Neural cell (in vitro differentiated cells): ENCODE measurements around the gene KCNAB1. TPM values are rescaled to one million over a fixed set of nuclear protein-coding genes. Genes with fewer than 3 reads are reported as not detected.

Source experiments
- H2AFZ ChIP-seq: fragments of 200-600, 300-800 bp; sonication (generic), shearing (Covaris generic); 2 replicates; pipeline ENCODE4 v1.6.0; 2014; ENCODE audit warnings: low read depth, mild to moderate bottlenecking, antibody characterized with exemption, low read length, moderate library complexity
- H3F3A ChIP-seq: fragments of 200-600 bp; shearing (Covaris generic); 2 replicates; pipeline ENCODE4 v1.6.1; 2016; ENCODE audit warnings: mild to moderate bottlenecking, moderate library complexity, mixed read lengths, antibody characterized with exemption, low read length; ENCODE audit not compliant: insufficient read depth, poor library complexity, severe bottlenecking
- H3K27ac ChIP-seq: fragments of 200-600, 300-800 bp; sonication (generic), shearing (Covaris generic); 2 replicates; pipeline ENCODE4 v1.5.1; 2014; ENCODE audit warnings: mild to moderate bottlenecking, low read length, moderate library complexity
- H3K27me3 ChIP-seq: fragments of 300-800, 200-600 bp; sonication (generic), shearing (Covaris generic); 2 replicates; pipeline ENCODE4 v1.6.0; 2014; ENCODE audit warnings: mild to moderate bottlenecking, low read depth, low read length, moderate library complexity; ENCODE audit not compliant: insufficient read depth
- H3K36me3 ChIP-seq: fragments of 300-800, 200-600 bp; sonication (generic), shearing (Covaris generic); 2 replicates; pipeline ENCODE4 v1.5.1; 2014; ENCODE audit warnings: mild to moderate bottlenecking, antibody characterized with exemption, low read length, moderate library complexity; ENCODE audit not compliant: insufficient read depth
- H3K4me2 ChIP-seq: fragments of 300-800, 200-600 bp; sonication (generic), shearing (Covaris generic); 2 replicates; pipeline ENCODE4 v1.6.0; 2014; ENCODE audit warnings: mild to moderate bottlenecking, low read length
- H3K4me3 ChIP-seq: fragments of 300-800, 200-600 bp; sonication (generic), shearing (Covaris generic); 2 replicates; pipeline ENCODE4 v1.5.1; 2014; ENCODE audit warnings: mild to moderate bottlenecking, low read length, moderate library complexity
- H3K79me2 ChIP-seq: fragments of 200-600 bp; shearing (Covaris generic); replicated peaks from 2 replicates; pipeline ENCODE4 v1.6.0; 2014; ENCODE audit warnings: mild to moderate bottlenecking, low read length, moderate library complexity; ENCODE audit not compliant: insufficient read depth
- H3K9ac ChIP-seq: fragments of 300-800, 200-600 bp; sonication (generic), shearing (Covaris generic); 2 replicates; pipeline ENCODE4 v1.6.1; 2016; ENCODE audit warnings: mild to moderate bottlenecking, low read length, mixed read lengths
- H3K9me2 ChIP-seq: fragments of 200-600 bp; shearing (Covaris generic); 2 replicates; pipeline ENCODE4 v1.6.1; 2016; ENCODE audit warnings: mild to moderate bottlenecking, low read length, mixed read lengths; ENCODE audit not compliant: insufficient read depth
- H3K9me3 ChIP-seq: fragments of 200-600, 300-800 bp; sonication (generic), shearing (Covaris generic); 2 replicates; pipeline ENCODE4 v1.6.1; 2016; ENCODE audit warnings: mild to moderate bottlenecking, mixed run types, low read length, moderate library complexity, mixed read lengths
- H4K20me1 ChIP-seq: fragments of 200-600 bp; shearing (Covaris generic); 2 replicates; pipeline ENCODE4 v1.6.1; 2016; ENCODE audit warnings: mild to moderate bottlenecking, mixed run types; ENCODE audit not compliant: insufficient read depth
- EP300 ChIP-seq: fragments of 450-650 bp; conservative IDR thresholded peaks from 2 replicates; pipeline ENCODE4 v1.6.1; 2014; ENCODE audit warnings: antibody characterized with exemption, mild to moderate bottlenecking, moderate library complexity; ENCODE audit not compliant: poor library complexity, severe bottlenecking
- EZH2 ChIP-seq: fragments of 200-600, 300-800 bp; shearing (Covaris generic), sonication (generic); IDR thresholded peaks from 2 replicates; pipeline ENCODE4 v1.6.1; 2014; ENCODE audit warnings: antibody characterized with exemption, low read length, borderline replicate concordance, mild to moderate bottlenecking; ENCODE audit not compliant: insufficient read depth, poor library complexity, severe bottlenecking
- MXI1 ChIP-seq: fragments of 450-650 bp; conservative IDR thresholded peaks from 2 replicates; pipeline ENCODE4 v1.6.1; 2014; ENCODE audit warnings: antibody characterized with exemption, mild to moderate bottlenecking; ENCODE audit not compliant: poor library complexity, severe bottlenecking
- POLR2AphosphoS5 ChIP-seq: IDR thresholded peaks from 2 replicates; pipeline ENCODE4 v1.6.1; 2012
- RAD21 ChIP-seq: fragments of 450-650 bp; conservative IDR thresholded peaks from 2 replicates; pipeline ENCODE4 v1.6.1; 2014; ENCODE audit warnings: antibody characterized with exemption, mild to moderate bottlenecking, moderate library complexity
- SMC3 ChIP-seq: fragments of 450-650 bp; conservative IDR thresholded peaks from 2 replicates; pipeline ENCODE4 v1.6.1; 2014; ENCODE audit warnings: antibody characterized with exemption, mild to moderate bottlenecking, moderate library complexity; ENCODE audit not compliant: poor library complexity
- TAF1 ChIP-seq: IDR thresholded peaks from 2 replicates; pipeline ENCODE4 v1.6.1; 2012; ENCODE audit warnings: low read depth
- polyA plus RNA-seq: library from polyadenylated mRNA; depleted of rRNA; stranded (reverse); fragments of >200 nt; gene quantifications from 2 replicates; pipeline ENCODE4 v1.2.3, GENCODE V29; 2014
- TF ChIP-seq, protein P1 (sequence below): fragments of 450-650 bp; IDR thresholded peaks from 2 replicates; pipeline ENCODE4 v1.5.1; 2014; ENCODE audit warnings: antibody characterized with exemption, mild to moderate bottlenecking, moderate library complexity; ENCODE audit not compliant: poor library complexity, severe bottlenecking
- TF ChIP-seq, protein P2 (sequence below): IDR thresholded peaks from 2 replicates; pipeline ENCODE4 v1.6.1; 2012; ENCODE audit warnings: borderline replicate concordance

Gene KCNAB1
- polyA plus RNA-seq, 1 donor from 2014 or later = 14.9 TPM

DNA sequence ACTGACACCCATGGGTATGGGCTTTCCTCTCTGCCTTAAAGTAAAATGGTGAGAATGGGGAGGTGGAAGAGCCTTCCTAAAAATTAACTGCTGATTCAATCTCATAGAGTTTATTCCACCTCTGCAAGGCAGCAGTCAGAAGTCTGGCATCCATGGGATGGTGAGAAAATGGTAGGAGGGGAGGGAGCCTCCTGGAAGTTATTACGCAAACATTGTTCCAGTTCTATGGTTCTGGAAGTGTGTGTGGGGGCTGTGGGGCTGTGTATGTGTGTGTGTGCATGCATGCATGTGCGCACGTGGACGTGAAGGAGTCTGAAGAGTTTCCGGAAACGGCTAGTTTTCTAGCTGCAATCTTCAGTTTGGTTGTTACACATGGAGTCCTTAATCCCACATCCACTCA lies 177.6 kb downstream of the KCNAB1 start:
- Histone ChIP-seq H3F3A (no peaks in the 10 kb centered on the region), H3K27ac (no peak overlapping the region), H3K9me2 (no peaks in the 10 kb centered on the region), H3K9ac (no peak overlapping the region), H3K27me3 (peaks cover 6% of the 10 kb centered on the region), H3K79me2 (no peaks in the 10 kb centered on the region), H4K20me1 (no peaks in the 10 kb centered on the region), H3K9me3 (no peaks in the 10 kb centered on the region), H3K36me3 (no peaks in the 10 kb centered on the region), H3K4me3 (no peak overlapping the region), H2AFZ (no peak overlapping the region), H3K4me2 (no peak overlapping the region)
- TF ChIP-seq RAD21 (no peak), TAF1 (no peak), EZH2 (no peak), POLR2AphosphoS5 (no peak), MXI1 (no peak), SMC3 (no peak), EP300 (no peak)
- TF ChIP-seq, protein P1, sequence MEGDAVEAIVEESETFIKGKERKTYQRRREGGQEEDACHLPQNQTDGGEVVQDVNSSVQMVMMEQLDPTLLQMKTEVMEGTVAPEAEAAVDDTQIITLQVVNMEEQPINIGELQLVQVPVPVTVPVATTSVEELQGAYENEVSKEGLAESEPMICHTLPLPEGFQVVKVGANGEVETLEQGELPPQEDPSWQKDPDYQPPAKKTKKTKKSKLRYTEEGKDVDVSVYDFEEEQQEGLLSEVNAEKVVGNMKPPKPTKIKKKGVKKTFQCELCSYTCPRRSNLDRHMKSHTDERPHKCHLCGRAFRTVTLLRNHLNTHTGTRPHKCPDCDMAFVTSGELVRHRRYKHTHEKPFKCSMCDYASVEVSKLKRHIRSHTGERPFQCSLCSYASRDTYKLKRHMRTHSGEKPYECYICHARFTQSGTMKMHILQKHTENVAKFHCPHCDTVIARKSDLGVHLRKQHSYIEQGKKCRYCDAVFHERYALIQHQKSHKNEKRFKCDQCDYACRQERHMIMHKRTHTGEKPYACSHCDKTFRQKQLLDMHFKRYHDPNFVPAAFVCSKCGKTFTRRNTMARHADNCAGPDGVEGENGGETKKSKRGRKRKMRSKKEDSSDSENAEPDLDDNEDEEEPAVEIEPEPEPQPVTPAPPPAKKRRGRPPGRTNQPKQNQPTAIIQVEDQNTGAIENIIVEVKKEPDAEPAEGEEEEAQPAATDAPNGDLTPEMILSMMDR = no peak
- TF ChIP-seq, protein P2, sequence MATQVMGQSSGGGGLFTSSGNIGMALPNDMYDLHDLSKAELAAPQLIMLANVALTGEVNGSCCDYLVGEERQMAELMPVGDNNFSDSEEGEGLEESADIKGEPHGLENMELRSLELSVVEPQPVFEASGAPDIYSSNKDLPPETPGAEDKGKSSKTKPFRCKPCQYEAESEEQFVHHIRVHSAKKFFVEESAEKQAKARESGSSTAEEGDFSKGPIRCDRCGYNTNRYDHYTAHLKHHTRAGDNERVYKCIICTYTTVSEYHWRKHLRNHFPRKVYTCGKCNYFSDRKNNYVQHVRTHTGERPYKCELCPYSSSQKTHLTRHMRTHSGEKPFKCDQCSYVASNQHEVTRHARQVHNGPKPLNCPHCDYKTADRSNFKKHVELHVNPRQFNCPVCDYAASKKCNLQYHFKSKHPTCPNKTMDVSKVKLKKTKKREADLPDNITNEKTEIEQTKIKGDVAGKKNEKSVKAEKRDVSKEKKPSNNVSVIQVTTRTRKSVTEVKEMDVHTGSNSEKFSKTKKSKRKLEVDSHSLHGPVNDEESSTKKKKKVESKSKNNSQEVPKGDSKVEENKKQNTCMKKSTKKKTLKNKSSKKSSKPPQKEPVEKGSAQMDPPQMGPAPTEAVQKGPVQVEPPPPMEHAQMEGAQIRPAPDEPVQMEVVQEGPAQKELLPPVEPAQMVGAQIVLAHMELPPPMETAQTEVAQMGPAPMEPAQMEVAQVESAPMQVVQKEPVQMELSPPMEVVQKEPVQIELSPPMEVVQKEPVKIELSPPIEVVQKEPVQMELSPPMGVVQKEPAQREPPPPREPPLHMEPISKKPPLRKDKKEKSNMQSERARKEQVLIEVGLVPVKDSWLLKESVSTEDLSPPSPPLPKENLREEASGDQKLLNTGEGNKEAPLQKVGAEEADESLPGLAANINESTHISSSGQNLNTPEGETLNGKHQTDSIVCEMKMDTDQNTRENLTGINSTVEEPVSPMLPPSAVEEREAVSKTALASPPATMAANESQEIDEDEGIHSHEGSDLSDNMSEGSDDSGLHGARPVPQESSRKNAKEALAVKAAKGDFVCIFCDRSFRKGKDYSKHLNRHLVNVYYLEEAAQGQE = no peak

DNA sequence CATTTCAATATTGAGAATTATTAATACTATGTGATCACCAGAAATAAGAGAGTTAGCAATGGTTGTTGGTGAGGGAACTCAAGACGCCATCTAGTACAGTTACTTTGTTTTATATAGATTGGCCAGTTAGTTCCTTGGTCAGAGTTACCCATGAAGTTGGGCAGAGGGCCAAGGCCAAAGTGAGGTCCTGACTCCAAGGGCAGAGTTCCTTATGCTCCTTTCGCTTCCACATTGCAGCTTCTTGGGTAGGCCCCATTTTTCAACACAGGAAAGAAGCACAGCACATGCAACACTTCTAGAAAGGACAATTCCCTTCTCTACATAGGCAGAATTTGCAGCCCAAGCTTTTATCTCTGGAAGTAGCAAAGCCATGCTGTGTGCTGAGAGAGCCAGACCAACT lies 178.6 kb downstream of the KCNAB1 start:
- Histone ChIP-seq H3K27me3 (no peaks in the 10 kb centered on the region), H3K9me3 (no peaks in the 10 kb centered on the region), H4K20me1 (no peaks in the 10 kb centered on the region), H3F3A (no peaks in the 10 kb centered on the region), H3K79me2 (no peaks in the 10 kb centered on the region), H3K9ac (no peak overlapping the region), H3K27ac (no peak overlapping the region), H2AFZ (no peak overlapping the region), H3K9me2 (no peaks in the 10 kb centered on the region), H3K36me3 (no peaks in the 10 kb centered on the region), H3K4me2 (no peak overlapping the region), H3K4me3 (no peak overlapping the region)
- TF ChIP-seq POLR2AphosphoS5 (no peak), EP300 (no peak)

DNA sequence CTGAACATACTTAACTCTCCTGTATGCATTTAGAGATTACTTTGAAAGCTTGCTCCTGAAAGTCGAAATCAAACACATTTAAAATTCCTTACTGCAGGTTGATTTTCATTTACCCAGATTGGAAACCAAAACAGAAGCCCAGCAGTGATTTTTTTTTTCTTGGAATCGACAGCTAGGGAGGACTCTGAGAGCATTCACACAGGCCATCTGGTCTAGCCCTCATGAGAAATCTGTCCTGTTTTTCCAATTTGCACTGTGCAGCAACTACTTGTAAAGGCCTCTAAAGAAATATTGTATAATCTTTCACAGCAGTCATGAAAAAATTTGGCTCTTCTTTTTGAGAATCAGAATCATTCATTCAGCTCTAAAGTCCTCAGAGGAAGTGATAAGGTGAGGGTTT lies 179.2 kb downstream of the KCNAB1 start:
- H3K27me3 ChIP-seq = no peaks in the 10 kb centered on the region
- H3K27ac ChIP-seq = no peak overlapping the region

More for the DNA sequence above, 179.2 kb downstream of the KCNAB1 start:
- H3K4me2 ChIP-seq = no peak overlapping the region
- no peak for TF ChIP-seq MXI1
- H4K20me1 ChIP-seq = no peaks in the 10 kb centered on the region
- no peak overlapping the region for H3K9ac ChIP-seq
- no peak overlapping the region for H3K4me3 ChIP-seq
- H3K9me3 ChIP-seq = no peaks in the 10 kb centered on the region
- no peaks in the 10 kb centered on the region for H3K79me2 ChIP-seq
- no peaks in the 10 kb centered on the region for H3F3A ChIP-seq
- H3K36me3 ChIP-seq = no peaks in the 10 kb centered on the region
- H2AFZ ChIP-seq = no peak overlapping the region
- no peaks in the 10 kb centered on the region for H3K9me2 ChIP-seq
